Uterus (tissue), 4 donors: ENCODE measurements around the gene HOMER1. TPM values are rescaled to one million over a fixed set of nuclear protein-coding genes. Genes with fewer than 3 reads are reported as not detected.

Experiments
- DNase-seq, 2 donors: peaks; one replicate each; pipeline ENCODE4 v3.0.0-alpha.2; 2019 to 2020
- H3K27ac ChIP-seq, 2 donors: fragments of 200-600 bp; sonication (generic); 1 replicate in 1 of 2; 2 replicates in 1 of 2; pipeline ENCODE4 v1.5.1; 2016 to 2018
- H3K27me3 ChIP-seq, 2 donors: fragments of 200-600 bp; sonication (generic); one replicate each; pipeline ENCODE4 v1.5.1; 2018 to 2019; ENCODE audit warnings: control low read depth in 1 of 2
- H3K36me3 ChIP-seq, 2 donors: fragments of 200-600 bp; sonication (generic); one replicate each; pipeline ENCODE4 v1.5.1; 2019; ENCODE audit warnings: control low read depth in 1 of 2
- H3K4me1 ChIP-seq, 2 donors: fragments of 200-600 bp; sonication (generic); one replicate each; pipeline ENCODE4 v1.5.1; 2018 to 2019; ENCODE audit warnings: control low read depth in 1 of 2
- H3K4me3 ChIP-seq, 2 donors: fragments of 200-600 bp; sonication (generic); 1 replicate in 1 of 2; 2 replicates in 1 of 2; pipeline ENCODE4 v1.5.1; 2018 to 2019; ENCODE audit warnings: mild to moderate bottlenecking in 1 of 2
- H3K9me3 ChIP-seq, 2 donors: fragments of 200-600 bp; sonication (generic); one replicate each; pipeline ENCODE4 v1.5.1; 2019; ENCODE audit warnings: control low read depth in 1 of 2
- CTCF ChIP-seq, 4 experiments: fragments of 200-600 bp in 2 of 4; fragments of 450-650 bp in 2 of 4; sonication (generic) in 2 of 4; IDR thresholded peaks; one replicate each; pipeline ENCODE4 v1.5.1; 2016 to 2019; ENCODE audit warnings: antibody characterized with exemption in 4 of 4, mild to moderate bottlenecking in 2 of 4, moderate library complexity in 1 of 4
- POLR2A ChIP-seq, 2 donors: fragments of 450-650 bp; IDR thresholded peaks; one replicate each; pipeline ENCODE4 v1.6.1; 2016; ENCODE audit warnings: antibody characterized with exemption in 2 of 2, mild to moderate bottlenecking in 1 of 2, moderate library complexity in 1 of 2
- intact Hi-C: fragments of 100-400 bp; cut with DNase I; formaldehyde crosslinking; loops from one replicate; pipeline ENCODE4 v1.15.1; 2023; ENCODE audit warnings: low total_unique reads
- total RNA-seq, 4 donors: library from RNA; depleted of rRNA in 3 of 4; stranded (reverse); fragments of >200 nt in 3 of 4; gene quantifications; one replicate each; pipeline versions ENCODE4 v1.1.0 to v1.2.4, GENCODE V29; 2014 to 2023
- donor health status: DM: yes; HTN: yes; CAD: no.

Gene HOMER1
- total RNA-seq, 4 donors from 2014 or later = 2.8 to 34.1 (median 20.8) TPM

- no peak for TF ChIP-seq POLR2A (IDR thresholded peaks at IDR 0.05)
- TF ChIP-seq CTCF (IDR thresholded peaks at IDR 0.05) = no peak
- no peak overlapping the region for H3K27ac ChIP-seq
- H3K36me3 ChIP-seq = no peaks in the 10 kb centered on the region
- intact Hi-C loops = no loop called here
- H3K27me3 ChIP-seq = no peaks in the 10 kb centered on the region
- H3K4me3 ChIP-seq = no peak overlapping the region
- DNase-seq = no peak
- H3K9me3 ChIP-seq = no peaks in the 10 kb centered on the region
- H3K4me1 ChIP-seq = no peaks in the 10 kb centered on the region
These were observed 14.2 kb downstream of the HOMER1 start for GRCh38 chr5:79499640-79500273.

DNA sequence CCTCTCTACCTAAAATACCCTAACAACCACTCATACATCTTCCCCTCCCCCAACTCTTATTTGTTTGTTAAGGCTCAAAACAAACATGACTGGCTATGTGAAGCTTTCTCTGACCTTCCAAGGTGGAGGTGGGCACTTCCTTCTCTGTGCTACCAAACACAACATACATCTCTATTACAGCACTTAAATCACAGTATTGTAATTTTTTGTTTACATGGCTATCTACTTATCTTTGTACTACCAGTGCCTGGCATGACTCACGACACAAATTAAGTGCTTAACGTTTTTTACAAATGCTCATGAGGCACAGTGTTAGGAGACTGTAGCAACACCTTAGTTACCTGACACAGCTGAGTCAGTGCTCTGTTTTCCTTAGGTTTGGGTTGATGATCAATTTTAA, 18.6 kb downstream of the HOMER1 start:
- intact Hi-C loops = no loop called here
- DNase-seq = no peak
- no peak overlapping the region for H3K27ac ChIP-seq
- H3K4me1 ChIP-seq = no peaks in the 10 kb centered on the region
- TF ChIP-seq CTCF (IDR thresholded peaks at IDR 0.05) = no peak
- TF ChIP-seq POLR2A (IDR thresholded peaks at IDR 0.05) = no peak
- H3K9me3 ChIP-seq = no peaks in the 10 kb centered on the region
- H3K4me3 ChIP-seq = no peak overlapping the region
- H3K36me3 ChIP-seq = no peaks in the 10 kb centered on the region
- no peaks in the 10 kb centered on the region for H3K27me3 ChIP-seq

DNA sequence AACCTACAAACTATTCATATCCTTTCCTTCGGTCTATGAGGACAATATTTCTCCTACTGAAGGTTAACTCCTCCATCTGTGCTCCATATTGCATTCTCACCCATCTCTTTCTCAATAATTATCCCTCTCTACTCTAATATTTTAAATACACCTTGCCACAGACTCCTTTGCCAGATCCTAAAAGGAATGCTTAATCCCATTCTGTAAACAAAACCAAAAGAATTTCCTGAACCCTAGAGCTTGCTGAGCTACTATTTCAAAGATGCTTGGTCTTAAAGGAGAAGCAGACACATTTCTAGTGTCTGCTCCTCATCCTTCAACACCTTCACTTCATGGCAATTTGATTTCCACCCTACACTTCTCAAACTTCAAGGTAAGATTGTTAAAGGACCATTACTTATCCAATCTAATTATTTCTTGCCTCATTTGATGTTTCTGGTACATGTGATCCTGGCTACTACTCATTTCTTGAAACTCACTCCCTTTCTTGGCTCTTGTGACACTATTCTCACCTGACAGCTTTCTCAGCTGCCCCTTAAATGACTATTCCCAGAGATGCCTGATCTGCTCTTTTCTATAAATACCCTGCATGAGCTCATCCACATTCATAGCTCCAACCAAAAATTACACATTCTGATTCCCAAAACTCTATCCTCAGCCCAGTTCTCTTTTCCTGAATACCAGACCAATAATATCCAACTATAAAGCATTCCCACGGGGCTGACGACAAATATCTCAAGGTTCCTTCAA, 20.2 kb downstream of the HOMER1 start:
- TF ChIP-seq POLR2A (IDR thresholded peaks at IDR 0.05) (no peak), CTCF (IDR thresholded peaks at IDR 0.05) (no peak)
- H3K27ac ChIP-seq = no peak overlapping the region
- no peaks in the 10 kb centered on the region for H3K27me3 ChIP-seq
- H3K9me3 ChIP-seq = no peaks in the 10 kb centered on the region
- intact Hi-C loops = no loop called here
- no peaks in the 10 kb centered on the region for H3K36me3 ChIP-seq
- no peak for DNase-seq
- no peaks in the 10 kb centered on the region for H3K4me1 ChIP-seq
- H3K4me3 ChIP-seq = no peak overlapping the region

- TF ChIP-seq POLR2A (IDR thresholded peaks at IDR 0.05) (no peak), CTCF (IDR thresholded peaks at IDR 0.05) (no peak)
- DNase-seq = no peak
- H3K36me3 ChIP-seq = no peaks in the 10 kb centered on the region
These were observed 22.1 kb downstream of the HOMER1 start for GRCh38 chr5:79491690-79492317.

More at GRCh38 chr5:79491690-79492317, 22.1 kb downstream of the HOMER1 start:
- no peaks in the 10 kb centered on the region for H3K27me3 ChIP-seq
- H3K4me3 ChIP-seq = no peak overlapping the region
- intact Hi-C loops = no loop called here
- no peaks in the 10 kb centered on the region for H3K9me3 ChIP-seq
- H3K4me1 ChIP-seq = no peaks in the 10 kb centered on the region
- H3K27ac ChIP-seq = no peak overlapping the region
